NCI-H1436 (cell line): Measurements from ENCODE around the gene GADL1.

ENCODE experiments used
- DNase-seq: peaks from one replicate; lab custom pipeline; 2025; lab: John Stamatoyannopoulos, UW

GADL1 gene

GRCh38 chr3:30760040-30760695 lies 134.3 kb downstream of the GADL1 start:
- no peak for DNase-seq

- no peak for DNase-seq
These were observed 138.2 kb downstream of the GADL1 start for GRCh38 chr3:30756218-30756617.

GRCh38 chr3:30754426-30754825 lies 140.0 kb downstream of the GADL1 start:
- no peak for DNase-seq

GRCh38 chr3:30753766-30754165 lies 140.7 kb downstream of the GADL1 start:
- DNase-seq: no peak

- DNase-seq: no peak
These were observed 141.5 kb downstream of the GADL1 start for GRCh38 chr3:30752970-30753369.

GRCh38 chr3:30752491-30752890 lies 142.0 kb downstream of the GADL1 start:
- DNase-seq: no peak

- DNase-seq: no peak
These were observed 142.7 kb downstream of the GADL1 start for GRCh38 chr3:30751610-30752299.

GRCh38 chr3:30750967-30751366 lies 143.5 kb downstream of the GADL1 start:
- peak; percentile 5 for DNase-seq

- no peak for DNase-seq
These were observed 145.2 kb downstream of the GADL1 start for GRCh38 chr3:30749230-30749629.

GRCh38 chr3:30747771-30748281 lies 146.6 kb downstream of the GADL1 start:
- no peak for DNase-seq

GRCh38 chr3:30743641-30744317 lies 150.7 kb downstream of the GADL1 start:
- DNase-seq: no peak

- DNase-seq: no peak
These were observed 151.5 kb downstream of the GADL1 start for GRCh38 chr3:30742796-30743619.

- DNase-seq: no peak
These were observed 152.6 kb downstream of the GADL1 start for GRCh38 chr3:30741889-30742288.

- no peak for DNase-seq
These were observed 155.9 kb downstream of the GADL1 start for GRCh38 chr3:30738605-30739004.

GRCh38 chr3:30737743-30738499 lies 156.5 kb downstream of the GADL1 start:
- no peak for DNase-seq

GRCh38 chr3:30733696-30734095 lies 160.8 kb downstream of the GADL1 start:
- no peak for DNase-seq

- DNase-seq: no peak
These were observed 161.3 kb downstream of the GADL1 start for GRCh38 chr3:30733209-30733608.

- no peak for DNase-seq
These were observed 163.5 kb downstream of the GADL1 start for GRCh38 chr3:30730967-30731366.

GRCh38 chr3:30729936-30730335 lies 164.5 kb downstream of the GADL1 start:
- no peak for DNase-seq

GRCh38 chr3:30729512-30729911 lies 164.9 kb downstream of the GADL1 start:
- DNase-seq: no peak

- DNase-seq: no peak
These were observed 166.3 kb downstream of the GADL1 start for GRCh38 chr3:30728143-30728542.
